NCI-H1092 treated with DMSO at 0.1 percent for 48 hours (cell line): Measurements from ENCODE around the gene ABTB2.

ENCODE experiments used
- DNase-seq: peaks from one replicate; lab custom pipeline; 2025; lab: John Stamatoyannopoulos, UW

Gene ABTB2

DNA sequence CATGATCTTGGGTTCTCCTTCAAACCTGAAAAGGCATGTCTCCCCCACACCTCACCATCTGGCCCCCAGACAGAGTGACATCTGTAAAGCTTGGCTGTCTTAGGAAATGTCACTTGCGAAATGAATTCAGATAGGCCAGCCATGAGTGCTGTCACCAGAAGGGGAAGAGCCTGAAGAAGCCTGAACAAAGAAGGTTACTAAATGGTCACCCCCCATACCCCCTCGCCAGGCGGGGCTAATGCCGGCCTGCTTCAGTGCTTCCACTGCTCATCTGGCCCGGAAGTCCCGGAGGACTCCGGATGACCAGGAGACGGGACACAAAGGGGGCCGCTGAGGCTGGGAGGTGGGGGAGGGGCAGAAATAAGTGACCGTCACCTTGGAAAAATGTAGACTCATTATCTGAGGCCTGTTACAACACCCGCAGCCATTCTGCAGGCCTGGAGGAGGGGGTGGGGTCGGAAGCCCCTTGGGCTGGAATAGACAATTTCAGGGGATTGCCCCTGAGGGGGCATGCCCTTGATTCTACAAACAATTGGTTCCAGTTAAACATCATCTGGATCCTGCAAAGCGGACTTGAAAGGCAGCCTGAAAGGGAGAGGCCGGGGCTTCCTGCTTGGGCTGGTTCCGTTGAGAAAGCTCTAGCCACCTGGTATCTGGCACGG, 209.2 kb downstream of the ABTB2 start:
- no peak for DNase-seq

DNA sequence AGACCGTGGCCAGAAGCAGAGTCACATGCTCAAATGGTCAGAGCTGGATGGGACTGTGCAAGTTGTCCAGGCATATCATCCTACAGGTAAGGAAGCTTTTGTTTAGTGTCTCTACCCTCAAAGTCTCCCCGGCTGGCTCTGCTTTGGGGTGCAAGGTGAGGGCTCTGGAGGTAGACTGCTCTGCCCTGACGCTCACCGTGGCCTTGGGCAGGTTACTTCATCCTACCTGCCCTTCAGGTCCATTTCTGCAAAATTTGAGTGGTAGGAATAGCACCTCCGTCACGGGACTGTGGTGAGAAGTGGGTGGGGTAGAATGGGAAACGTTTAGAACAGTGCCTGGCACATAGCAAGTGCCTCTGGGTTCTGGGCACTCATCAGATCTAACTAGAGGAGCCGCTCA, 210.2 kb downstream of the ABTB2 start:
- DNase-seq = no peak

DNA sequence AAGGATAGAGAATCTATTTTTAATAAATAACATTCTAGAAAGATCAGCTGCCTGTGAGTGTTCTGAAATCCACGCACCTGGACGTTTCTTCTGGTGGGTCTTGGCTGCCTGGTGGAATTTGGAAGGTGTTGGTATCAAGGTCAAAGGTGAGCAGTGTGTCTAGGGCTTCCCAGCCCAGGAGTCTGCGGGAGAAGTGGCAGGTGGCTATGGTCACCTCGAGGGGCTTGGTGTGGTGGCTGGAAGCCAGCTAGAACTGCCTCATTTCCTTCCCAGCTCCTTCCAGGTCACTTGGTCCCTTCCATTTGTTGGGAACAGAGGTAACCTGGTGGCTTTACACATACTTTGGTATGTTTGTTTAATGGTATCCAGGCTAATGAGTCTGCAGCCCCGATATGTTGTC, 210.9 kb downstream of the ABTB2 start:
- DNase-seq = no peak

DNA sequence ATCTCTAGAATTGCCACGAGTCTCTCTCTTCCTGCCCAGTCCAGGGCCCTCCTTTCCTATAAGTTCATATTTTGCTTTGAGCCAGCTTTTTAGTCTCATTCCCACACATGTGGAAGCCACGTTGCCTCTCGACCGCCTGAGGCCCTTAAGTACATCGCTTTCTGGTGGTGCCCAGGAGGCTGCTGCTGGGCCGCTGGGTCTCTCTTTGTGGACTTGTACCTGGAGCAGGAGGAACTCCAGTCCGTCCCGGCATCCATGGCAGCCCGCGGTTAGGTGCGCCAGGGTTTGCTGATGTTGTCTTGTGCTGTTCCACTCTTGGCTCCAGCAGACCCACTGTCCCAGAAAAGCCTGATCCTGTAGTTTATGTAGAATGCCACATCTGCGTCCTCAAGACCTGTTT, 211.4 kb downstream of the ABTB2 start:
- DNase-seq = no peak

DNA sequence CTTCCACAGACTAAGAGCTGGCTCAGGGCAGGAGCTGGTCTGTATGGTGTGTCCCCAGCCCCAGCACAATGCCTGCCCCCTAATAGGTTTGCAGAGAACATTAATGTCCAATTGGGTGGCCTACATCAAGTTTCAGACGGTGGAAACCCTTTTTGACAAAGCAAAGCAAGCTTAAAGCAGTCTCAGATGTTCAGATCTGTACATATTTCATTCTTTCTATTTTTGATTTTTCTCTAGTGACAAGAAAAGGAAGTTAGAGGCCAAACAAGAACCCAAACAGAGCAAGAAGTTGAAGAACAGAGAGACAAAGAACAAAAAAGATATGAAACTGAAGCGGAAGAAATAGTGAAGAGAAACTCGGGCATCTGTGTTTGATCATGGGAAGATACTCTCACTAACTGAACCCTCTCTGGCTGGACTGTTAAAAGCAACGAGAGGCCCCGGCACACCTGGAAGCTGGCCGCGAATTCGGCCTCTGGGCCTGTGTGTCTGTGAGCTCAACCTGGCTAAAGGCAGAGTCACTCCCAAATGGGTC, 211.9 kb downstream of the ABTB2 start:
- DNase-seq = no peak

DNA sequence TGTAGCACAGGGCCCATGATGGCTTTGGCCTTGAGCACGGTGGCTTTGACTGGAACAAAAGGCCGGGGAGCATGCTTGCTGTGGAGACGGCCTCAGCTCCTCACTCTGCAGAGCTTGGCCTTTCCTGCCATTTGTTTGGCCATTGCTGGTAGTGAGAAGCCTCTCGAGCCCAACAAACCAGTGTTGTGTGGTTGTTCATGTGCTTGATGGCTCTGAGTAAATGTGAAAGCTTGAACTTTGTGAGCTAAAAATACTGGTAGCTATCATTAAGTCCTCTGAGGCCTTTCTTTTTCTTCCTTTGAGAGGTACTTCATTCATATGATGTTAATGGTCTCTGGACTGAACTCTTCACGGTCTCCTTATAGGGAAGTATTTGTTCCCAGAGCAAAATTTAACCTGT, 212.7 kb downstream of the ABTB2 start:
- DNase-seq = no peak

DNA sequence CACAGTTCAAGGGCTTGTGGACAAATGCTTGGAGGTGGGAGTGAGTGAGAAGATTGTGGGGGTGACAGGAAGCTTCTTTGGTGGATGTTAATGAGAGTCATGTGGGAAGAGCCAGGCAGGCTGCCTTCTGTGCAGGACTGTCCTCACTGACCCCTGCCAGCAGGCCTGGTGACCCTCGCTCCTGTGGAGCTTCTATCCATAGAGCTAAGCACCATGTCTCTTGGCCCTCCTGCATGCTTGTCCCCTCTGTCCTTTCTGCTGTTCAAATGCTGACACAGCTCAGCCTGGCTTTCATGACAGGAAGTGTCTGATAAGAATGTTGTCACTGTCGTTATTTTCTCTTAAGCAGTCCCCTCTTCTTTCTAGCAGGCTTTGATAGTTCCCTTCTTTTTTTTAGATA, 214.8 kb downstream of the ABTB2 start:
- no peak for DNase-seq

DNA sequence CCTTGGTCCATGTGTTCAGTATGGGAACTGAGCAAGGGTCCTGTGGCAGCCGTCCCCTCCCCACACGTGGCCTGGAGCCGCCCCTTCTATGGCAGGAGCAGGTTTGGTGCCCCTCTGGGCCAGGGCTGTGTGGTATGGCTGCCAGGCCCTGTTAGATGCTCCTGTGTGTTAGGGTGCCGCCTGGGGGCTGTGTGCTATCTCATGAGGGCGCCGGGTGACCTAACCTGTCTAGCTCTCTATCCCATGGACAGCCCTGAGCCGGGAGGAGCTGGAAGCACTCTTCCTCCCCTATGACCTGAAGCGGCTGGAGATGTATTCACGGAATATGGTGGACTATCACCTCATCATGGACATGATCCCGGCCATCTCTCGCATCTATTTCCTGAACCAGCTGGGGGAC, 217.7 kb downstream of the ABTB2 start:
- DNase-seq = no peak

DNA sequence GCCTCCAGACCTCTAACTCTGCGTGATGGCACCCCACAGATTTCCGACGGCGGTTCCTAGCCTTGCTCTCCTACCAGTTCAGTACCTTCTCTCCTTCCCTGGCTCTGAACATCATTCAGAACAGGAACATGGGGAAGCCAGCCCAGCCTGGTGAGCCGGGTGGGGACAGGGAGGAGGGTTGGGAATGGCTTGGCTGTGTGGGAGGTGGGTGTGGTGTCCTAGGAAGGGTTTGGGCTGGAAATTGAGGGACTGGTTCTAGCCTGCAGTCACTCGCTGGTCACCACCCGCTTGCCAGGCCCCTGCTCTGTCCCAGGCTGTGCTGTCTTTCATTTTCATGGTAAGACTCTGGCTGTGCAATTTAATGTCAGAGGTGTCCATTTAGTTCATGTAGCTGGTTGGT, 218.5 kb downstream of the ABTB2 start:
- DNase-seq = no peak

DNA sequence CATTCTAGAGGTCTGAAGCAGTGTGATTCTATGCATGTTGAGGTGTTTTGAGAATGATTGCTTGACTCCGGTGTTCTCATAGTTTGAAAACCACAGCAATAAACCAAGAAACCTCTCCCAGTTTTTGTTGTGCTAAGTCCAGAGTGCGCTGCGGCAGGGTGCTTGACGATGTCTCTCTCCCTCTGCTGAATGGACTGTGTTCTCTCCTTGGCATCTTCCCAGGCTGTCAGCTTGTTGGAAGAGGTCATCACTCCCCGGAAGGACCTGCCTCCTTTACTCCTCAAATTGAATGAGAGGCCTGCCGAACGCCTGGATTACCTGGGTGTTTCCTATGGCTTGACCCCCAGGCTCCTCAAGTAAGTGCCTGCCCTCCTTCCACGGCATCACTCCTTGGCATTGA, 221.4 kb downstream of the ABTB2 start:
- no peak for DNase-seq

DNA sequence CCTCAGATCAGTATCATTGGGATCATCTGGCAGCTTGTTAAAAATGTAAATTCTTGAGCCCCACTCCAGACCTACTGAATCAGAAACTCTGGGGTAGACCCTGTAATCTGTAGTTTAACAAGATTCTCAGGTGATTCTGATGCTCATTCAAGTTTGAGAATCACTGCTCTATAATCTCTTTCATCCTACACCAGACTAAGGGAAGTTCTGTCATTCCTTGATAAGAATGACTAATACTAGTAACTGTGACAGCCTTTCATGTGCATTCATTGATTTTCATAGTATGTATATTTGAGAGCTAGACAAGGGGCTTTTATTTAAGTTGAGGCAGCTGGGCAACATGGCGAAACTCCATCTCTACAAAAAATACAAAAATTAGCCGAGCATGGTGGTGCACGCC, 222.4 kb downstream of the ABTB2 start:
- no peak for DNase-seq

DNA sequence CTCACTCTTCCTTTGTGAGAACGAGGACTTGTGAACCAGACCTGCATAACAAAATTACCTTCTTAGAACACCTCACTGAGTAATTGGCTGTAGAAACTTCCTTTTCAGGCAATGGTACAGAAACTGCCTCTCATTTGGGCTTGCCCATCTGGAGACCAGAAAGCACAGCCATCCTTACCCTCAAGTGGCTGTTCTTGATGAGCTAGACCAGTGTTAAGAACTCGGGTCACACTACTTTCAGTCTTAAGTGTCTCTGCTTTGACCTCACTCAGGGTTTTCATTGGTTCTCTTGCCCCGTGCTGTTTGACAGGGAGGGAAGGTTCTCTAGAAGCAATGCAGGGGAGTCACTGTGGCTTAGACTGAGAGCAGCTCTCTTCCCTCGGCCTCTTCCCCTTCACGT, 223.0 kb downstream of the ABTB2 start:
- DNase-seq = no peak

DNA sequence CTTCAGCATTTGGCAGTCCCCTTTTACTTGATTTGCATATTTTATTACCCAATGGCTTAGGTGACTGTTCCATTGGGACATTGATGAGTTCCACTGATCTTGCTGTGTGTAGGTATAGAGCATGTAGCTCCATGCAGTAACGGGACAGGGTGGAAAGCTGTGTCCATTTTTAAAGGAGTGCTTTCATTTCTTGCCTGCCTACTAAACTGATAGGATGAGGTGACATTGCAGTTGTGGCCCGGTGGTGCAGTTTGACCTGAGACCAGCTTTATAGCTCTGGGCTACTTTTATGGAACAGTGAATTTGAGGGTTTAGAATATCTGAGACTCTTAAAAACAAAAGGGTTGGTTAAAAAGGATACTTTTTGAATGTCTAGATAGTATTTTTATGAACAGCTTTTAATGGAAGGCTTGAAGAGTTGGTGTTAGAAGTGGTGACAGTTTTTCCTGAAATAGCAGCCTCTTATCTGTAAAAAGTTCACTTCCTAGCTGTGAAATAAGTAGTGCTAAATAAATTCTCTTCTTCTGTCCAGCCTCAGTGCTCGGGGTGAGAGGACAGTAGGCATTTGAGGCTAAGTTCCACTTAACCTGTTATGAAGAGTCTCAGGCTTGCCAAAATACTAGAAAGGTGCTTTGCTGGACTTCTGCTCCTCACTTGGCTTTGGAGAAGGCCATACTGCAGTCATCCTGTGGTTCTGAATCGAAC, 225.4 kb downstream of the ABTB2 start:
- DNase-seq = no peak

DNA sequence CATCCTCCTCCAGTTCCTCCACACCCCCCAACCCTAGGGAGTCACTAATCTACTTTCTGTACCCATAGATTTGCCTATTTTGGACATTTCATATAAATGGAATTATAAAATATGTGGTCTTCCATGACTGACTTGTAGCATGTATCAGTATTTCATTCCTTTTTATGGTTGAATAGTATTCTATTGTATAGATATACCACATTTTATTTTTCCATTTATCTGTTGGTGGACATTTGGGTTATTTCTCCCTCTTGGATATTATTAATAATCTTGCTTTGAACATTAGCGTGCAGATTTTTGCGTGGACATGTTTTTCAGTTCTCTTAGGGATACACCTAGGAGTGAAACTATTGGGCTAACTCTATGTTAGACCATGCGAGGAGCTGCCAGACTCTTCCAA, 229.0 kb downstream of the ABTB2 start:
- no peak for DNase-seq

DNA sequence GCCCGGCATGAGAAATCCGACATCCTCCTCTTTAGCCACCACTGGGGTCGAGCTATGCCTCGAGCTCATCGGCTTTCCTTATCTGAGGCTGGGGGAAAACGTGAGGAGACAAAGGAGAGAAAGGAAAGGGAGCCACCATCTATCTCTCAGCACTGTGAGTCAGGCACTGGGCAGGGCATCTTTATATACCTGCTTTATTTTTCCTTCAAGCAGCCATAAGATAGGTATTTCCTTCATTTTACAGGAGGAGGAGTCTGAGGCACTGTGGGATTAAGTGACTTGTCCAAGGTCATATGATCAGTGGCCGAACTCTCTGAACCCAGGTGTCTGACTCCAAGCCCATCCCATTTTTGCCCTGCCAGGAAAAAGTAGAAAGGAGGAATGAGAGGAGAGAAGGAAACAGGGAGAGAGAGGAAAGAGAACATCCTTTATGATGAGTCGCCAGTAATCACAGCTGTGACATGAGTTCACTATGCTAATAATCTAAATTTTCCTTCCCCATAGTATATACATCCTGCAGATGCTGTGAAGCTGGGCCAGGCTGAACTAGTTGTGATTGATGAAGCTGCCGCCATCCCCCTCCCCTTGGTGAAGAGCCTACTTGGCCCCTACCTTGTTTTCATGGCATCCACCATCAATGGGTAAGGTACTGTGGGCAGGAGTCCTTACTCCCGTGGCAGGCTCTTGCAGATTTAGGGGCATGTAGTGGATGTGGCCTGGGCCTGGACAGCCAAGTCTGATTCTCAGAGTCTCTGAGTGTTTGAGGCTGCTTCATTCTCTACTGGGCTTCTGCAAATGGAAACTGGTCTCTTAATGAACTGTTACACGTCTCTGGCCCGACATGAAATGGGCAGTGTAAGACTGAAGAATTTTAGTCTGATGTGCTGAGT, 230.6 kb downstream of the ABTB2 start:
- no peak for DNase-seq

DNA sequence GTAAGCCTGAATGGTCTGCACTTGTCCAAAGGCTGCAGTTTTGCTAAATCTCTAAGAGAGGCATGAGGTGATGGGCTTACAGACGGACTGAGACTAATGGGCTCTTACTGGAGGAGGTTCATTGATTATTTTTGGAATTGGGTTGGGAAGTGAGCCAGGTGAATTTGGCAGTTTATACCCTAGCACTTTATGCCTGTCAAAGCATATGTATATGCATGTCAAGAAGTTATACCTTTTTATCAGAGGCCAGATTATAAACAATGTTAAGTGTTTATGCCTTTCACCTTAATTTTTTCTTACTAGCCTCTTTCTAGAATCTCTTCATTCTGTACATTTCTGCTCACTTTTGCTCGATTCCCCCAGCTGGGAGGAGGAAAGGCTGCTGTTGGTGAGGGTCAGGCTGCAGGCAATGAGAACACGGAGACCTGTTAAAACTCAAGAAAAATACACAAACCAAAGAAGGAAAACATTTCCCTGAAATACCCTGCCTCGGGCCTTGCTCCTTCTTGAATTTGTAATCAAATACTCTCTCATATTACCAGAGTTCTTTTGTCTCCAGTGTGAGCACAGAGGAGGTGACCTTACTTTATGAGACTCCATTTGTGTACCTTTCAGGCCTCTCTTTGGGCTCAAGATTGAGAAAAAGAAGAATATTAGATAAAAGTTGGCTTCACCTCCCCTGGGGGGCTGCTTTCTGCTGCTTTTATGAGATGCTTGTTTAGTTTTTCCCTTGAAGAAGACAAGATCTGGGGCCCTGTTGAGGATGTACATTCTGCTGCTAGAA, 232.7 kb downstream of the ABTB2 start:
- no peak for DNase-seq

DNA sequence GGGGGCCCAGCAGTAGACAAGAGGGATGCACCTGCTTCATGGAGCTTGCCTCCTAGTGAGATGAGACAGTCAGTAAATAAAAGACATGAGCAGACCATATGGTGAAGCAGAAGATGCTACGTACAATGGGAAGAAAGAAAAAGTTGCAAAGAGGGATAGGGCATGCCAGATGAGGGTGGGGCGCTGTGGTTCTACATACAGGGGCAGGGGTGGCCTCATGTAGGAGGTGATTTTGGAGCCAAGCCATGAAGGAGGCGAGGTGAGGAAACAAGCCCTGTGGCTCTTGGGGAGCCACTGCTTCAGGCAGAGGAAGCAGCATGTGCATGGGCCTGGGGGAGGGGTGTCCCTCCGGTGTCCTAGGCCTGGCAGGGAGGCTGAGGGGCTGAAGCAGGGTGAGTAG, 237.2 kb downstream of the ABTB2 start:
- no peak for DNase-seq

DNA sequence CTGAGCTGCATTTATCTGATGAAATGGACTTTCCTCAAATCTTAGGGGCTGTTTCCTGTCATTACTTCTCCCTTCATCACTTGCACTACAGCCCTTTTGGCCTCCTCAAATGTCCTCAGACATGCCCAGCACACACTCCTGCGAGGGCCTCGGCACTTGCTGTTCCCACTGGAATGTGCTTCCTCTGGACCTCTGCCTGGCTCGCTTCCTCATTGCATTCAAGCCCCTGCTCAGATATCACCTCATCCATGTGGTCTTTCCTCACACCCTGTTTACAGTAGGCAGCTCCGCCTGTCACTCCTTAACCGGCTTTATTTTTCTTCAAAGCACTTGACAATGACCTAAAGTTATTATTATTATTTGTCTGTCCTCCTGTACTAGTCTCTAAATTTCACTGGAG, 243.3 kb downstream of the ABTB2 start:
- no peak for DNase-seq

DNA sequence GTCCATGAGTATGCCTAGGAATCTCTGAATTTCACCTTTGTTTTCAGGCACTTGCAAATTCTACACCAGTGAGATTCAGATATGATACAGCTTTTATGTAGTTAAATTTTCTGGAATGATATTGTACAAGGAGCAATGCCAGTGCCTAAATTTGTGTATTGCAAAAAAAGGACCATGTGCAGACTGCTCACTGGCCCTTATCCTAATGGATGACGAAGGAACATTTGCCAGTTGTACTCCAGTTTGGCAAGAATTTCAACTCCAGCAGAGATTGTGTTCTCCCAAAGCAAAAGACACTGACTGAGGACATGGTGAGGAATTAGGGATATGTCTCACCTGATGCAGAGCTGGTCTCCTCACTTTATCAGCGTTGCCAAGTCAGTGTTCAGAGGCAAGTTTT, 243.8 kb downstream of the ABTB2 start:
- DNase-seq = no peak

DNA sequence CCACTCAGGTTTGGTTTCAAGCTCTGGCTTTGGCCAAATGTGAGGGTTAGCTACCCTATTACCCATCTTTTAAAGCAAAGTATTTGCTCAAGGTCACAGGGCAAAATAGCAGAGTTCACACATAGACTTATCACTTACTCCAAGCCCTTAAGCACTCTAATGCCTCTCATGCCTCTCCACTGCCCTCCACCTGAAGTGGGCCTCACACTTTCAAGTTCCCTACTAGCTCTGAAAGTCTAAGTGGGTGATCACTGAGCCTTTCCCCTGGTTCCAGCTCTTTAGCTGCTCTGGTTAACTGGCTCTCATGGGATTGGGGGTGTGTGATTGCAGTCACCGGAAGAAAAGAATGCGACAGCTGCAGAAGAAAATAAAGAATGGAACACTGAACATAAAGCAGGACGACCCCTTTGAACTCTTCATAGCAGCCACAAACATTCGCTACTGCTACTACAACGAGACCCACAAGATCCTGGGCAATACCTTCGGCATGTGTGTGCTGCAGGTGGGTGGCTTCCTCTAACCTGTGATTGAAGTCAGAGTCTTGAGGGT, 246.0 kb downstream of the ABTB2 start:
- no peak for DNase-seq

DNA sequence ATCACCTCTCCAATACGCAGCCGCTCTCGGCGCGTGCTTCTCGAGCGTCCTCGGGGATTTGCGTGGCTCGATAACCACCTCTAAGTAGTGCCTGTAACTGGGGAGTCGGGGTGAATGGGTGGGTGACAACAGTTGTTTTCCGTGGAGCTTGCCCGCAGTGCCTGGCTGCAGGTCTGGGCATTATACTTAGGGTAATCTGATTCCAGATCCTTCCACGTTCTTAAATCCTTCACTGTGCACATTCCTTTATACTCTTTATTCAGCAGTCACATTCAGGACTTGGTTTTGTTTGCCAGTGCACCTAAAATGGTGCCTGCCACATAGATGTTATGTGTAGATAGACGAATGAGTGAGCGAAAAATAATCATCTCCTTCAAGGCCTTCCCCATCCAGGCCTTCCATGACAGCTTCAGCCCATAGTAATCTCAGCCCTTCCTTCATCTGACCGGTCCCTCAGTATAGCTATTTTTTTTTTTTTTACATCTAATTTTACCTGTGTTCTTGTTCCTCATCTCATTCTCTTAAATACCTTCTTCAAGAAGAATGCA, 251.8 kb downstream of the ABTB2 start:
- DNase-seq = no peak
